ENCODE results near the gene PRKACA.

GRCh38 chr19:14127929-14128509 lies 10.5 kb upstream of the PRKACA start:
- TF ChIP-seq CTCF (conservative IDR thresholded peaks at IDR 0.05 in 1 of 2, IDR thresholded peaks at IDR 0.05 in 1 of 2; ENCODE audit: low read depth in 1 of 2, low read length in 2 of 2) (no peak), EZH2 (IDR thresholded peaks at IDR 0.05; ENCODE audit: low read length, missing control alignments) (no peak)

Measured in fibroblast of lung (primary cell).